OCI-LY3 (cell line): ENCODE results near the gene PIK3R4.

Source experiments
- CTCF ChIP-seq: fragments of 200-600, 300-600 bp; sonication (generic); IDR thresholded peaks from 2 replicates; pipeline ENCODE4 v1.5.1; 2014; ENCODE audit warnings: antibody characterized with exemption, low read length, low read depth
- EZH2phosphoT487 ChIP-seq: fragments of 200-600 bp; shearing (Covaris generic); IDR thresholded peaks from 2 replicates; pipeline ENCODE4 v1.6.1; 2018; ENCODE audit warnings: antibody characterized with exemption, mixed run types, low read depth

- TF ChIP-seq CTCF (no peak), EZH2phosphoT487 (no peak)
These were observed 67.4 kb downstream of the PIK3R4 start for GRCh38 chr3:130679218-130679617.
